Pulmonary artery endothelial cell (primary cell): Measurements from ENCODE around the gene FOXRED2. TPM values are rescaled to one million over a fixed set of nuclear protein-coding genes. Genes with fewer than 3 reads are reported as not detected.
"Not testable (repeated sequence)": the region's sequence is repeated elsewhere in the genome, so short reads cannot be mapped to it uniquely, and the experiment has no call there.

ENCODE experiments used
- DNase-seq: peaks from one replicate; pipeline ENCODE4 v3.0.0-alpha.2; 2011; ENCODE audit warnings: low read depth, low spot score
- total RNA-seq: library from RNA; depleted of rRNA; stranded (reverse); fragments of >200 nt; gene quantifications from 2 replicates; pipeline ENCODE4 v1.2.3, GENCODE V29; 2014

Gene FOXRED2
- total RNA-seq, 1 donor from 2014 or later: 4.9 TPM

DNA sequence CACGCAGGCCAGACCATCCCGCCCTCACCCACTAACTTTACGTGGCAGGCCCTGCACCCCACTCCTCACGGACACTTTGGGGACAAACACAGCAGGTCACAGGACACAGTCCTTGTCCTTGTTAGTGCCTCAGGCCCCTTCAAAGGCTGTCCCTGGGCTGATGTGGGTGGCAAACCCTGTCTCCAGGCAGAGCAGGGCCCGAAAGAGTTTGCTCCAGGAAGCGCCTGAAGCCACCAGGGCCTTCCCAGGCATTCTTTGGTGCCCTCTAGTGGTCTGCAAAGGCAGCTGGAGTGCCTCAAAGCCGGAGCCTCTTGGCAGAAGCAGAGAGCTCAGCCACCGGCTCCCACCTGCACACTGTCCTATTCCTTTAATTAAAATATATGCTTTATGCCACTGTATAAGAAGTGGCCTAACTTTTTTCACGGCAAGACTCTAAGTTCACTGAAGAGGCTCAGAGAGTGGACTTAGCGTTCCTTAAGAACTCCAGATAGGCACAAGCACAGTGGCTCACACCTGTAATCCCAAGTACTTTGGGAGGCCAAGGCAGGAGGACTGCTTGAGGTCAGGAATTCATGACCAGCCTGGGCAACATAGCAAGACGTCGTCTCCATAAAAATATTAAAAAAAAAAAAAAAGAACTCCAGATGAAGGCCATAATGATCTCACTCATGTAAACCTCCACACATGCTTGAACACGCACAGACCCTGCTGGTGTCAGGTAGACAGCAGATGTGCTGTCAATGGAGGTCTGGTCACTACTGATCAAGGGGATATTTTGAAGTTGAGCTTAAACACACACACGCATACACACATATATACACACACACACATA is 36.5 kb downstream of the FOXRED2 start:
- DNase-seq: peak; percentile 64

GRCh38 chr22:36469094-36469710 is 37.6 kb downstream of the FOXRED2 start:
- DNase-seq: no peak

- DNase-seq: no peak
These were observed 38.9 kb downstream of the FOXRED2 start for GRCh38 chr22:36467946-36468345.

DNA sequence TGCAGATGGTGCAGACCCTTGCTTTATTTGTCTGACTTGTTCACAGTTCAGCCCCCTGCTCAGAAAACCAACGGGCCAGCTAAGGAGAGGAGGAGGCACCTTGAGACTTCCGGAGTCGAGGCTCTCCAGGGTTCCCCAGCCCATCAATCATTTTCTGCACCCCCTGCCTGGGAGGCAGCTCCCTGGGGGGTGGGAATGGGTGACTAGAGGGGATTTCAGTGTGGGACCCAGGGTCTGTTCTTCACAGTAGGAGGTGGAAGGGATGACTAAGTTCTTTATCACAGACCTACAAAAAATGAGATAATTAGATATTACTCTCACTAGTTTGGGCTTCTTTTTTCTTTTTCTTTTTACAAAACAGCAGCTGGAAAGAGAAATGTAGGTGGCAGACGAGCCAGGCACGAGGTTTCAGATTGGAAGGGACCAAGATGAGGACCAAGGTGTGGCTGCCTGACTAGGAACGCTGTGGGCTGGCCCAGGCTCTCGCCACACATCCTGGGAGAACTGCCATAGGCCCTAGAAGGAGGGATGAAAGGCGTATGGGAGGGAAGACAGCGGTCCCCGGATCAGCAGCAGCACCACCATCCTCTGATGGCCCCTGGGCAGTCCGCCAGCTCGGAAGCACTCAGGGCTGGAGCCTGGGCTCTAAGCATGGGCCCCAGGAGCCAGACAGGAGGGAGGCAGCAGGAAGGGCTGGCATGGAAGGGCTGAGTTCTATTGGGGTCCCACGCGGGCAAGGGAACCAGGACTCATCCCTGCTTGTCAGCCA is 39.6 kb downstream of the FOXRED2 start:
- no peak for DNase-seq

GRCh38 chr22:36466258-36466657 is 40.6 kb downstream of the FOXRED2 start:
- no peak for DNase-seq

GRCh38 chr22:36465232-36466021 is 41.4 kb downstream of the FOXRED2 start:
- DNase-seq: peak; percentile 91

- no peak for DNase-seq
These were observed 42.1 kb downstream of the FOXRED2 start for GRCh38 chr22:36464715-36465231.

DNA sequence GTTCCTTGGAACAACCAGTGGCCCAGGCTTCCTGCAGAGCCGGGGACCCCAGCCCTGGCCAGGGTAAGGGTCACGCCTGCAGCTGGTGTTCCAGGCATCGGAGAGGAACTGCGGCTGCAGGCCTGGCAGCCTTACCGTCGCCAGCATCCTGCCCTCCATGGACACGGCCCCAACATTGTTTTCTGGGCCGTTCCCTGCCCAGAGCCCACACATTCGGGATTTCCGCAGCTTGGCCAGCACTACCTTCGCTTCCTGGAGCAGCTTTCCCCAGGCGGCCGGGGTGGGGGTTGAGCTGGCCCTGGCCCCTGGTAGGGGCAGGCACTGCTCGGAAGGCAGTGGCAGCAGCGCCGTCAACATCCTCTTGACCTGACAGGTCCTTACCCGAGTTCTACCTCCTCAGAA is 43.1 kb downstream of the FOXRED2 start:
- peak; percentile 89 for DNase-seq

GRCh38 chr22:36461665-36462649 is 44.9 kb downstream of the FOXRED2 start:
- DNase-seq: peak; percentile 75

DNA sequence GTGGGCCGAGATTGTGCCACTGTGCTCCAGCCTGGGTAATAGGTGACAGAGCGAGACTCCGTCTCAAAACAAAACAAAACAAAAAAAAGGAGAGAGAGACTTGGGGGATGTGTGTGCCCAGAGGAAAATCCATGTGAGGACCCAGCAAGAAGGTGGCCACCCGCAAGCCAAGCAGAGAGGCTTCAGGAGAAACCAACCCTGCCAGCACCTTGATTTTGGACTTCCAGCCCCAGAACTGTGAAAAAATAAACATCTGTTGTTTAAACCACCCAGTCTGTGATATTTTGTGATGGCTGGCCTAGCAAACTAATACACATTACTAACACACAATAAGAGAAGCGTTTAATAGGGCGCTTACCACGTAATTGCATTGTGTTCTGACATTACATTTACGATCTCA is 46.6 kb downstream of the FOXRED2 start:
- DNase-seq: no peak

- DNase-seq: no peak
These were observed 49.0 kb downstream of the FOXRED2 start for GRCh38 chr22:36457688-36458450.

DNA sequence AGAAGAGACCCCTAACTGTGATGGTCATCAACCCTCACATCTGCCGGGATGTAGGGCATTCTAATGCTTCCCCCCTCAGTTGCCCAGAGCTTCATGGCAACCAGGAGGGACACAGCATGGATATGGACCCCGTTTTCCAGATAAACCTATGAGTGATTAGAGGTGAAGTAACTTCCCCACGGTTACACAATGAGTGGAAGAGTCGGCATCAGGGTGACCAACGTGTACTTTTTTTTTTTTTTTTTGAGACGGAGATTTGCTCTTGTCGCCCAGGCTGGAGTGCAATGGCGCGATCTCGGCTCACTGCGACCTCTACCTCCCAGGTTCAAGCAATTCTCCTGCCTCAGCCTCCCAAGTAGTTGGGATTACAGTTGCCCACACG is 50.4 kb downstream of the FOXRED2 start:
- DNase-seq: no peak

DNA sequence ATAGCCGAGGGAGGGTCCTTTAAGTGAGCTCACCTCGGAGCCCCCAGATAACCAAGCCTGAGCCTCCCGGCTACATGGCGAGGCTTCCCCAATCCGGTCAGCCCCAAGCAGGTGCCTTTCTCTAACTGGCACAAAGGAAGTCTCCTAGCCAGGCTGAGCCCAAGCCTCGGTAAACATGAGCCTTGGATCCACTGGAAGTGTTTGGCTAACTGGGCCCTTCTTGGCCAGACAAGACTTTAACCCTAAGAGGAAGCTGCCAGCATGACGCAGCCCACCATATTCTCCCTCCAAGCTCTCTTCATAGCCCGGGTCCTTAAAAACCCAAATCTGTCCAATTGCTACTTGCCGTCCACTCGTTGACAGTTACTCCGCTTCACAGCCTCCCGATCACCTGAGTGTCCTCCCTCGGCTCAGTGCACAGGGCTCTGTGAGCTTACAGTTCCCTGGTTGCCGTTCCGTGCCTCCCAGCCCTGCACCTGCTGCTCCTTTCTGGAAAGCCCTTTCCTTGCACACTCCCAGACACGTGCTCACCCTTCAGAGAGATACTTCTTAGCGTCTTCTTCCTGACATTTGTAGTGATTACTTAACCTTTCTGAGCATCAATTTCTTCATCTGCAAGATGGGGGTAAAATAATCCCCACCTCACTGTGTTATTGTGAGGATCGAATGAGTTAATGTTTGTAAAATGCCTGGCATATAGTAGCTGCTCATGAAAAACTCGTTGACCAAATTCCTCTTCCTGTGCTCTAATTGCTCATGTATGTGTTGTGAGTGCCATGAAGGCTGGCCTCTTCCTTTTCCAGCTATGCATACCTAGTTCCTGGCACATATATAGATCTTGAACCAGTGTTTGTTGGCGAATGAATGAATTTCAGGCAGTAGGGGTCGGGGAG is 51.0 kb downstream of the FOXRED2 start:
- DNase-seq: no peak

DNA sequence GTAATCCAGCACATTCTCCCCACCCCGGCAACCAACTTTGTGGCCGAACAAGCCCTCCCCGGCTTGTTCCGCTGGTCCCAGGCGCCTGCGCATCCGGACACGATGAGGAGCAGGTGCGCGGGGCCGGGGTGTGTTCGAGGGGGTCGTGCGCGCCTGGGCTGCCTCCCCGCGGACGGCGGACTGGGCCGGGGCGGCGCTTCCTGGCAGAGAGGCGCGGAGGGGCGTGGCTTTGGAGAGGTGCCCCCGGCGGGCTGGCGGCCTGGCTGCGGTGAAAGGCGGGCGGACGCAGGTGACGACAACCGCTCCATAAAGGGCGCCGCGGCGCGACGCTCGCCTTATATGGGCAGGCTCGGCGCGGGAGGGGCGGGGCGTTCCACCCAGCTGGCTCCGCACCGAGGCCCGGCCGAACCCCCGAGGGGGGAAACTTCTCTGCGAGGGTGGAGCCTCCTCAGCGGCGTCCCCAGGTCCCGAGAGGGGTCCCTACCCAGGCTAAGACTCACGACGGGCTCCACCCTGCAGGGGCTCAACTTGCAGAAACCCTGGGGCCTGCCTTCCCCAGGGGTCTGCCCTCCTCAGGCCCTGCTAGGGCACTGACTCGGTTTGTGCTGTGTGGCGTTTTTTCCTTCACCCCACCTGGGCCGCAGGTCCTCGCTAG is 51.8 kb downstream of the FOXRED2 start:
- peak; percentile 83 for DNase-seq

- DNase-seq: no peak
These were observed 52.9 kb downstream of the FOXRED2 start for GRCh38 chr22:36453855-36454378.

- not testable (repeated sequence) for DNase-seq
These were observed 53.7 kb downstream of the FOXRED2 start for GRCh38 chr22:36452978-36453607.
